ENCODE measurements around the gene MYO5B. TPM values are rescaled to one million over a fixed set of nuclear protein-coding genes. Genes with fewer than 3 reads are reported as not detected.

MYO5B gene
- total and polyA plus RNA-seq, 9 of the 15 experiments (the other 6 are each of a cell fraction or from before 2014, with no cell fraction given), result 0.07 to 0.42 (median 0.28) TPM

GRCh38 chr18:50111398-50111797, 83.5 kb downstream of the MYO5B start:
- H3K36me3 ChIP-seq (ENCODE audit: control insufficient read depth, insufficient read depth, low read length), result no peaks in the 10 kb centered on the region
- BruUV-seq (replicated peaks), result no TSS peak
- no peak overlapping the region for H3K27ac ChIP-seq (ENCODE audit: extremely low read depth, low read depth, low read length)
- H3K4me3 ChIP-seq, result no peak overlapping the region
- no peaks in the 10 kb centered on the region for H3K4me1 ChIP-seq (replicated peaks in 1 of 2; ENCODE audit: control insufficient read depth in 2 of 2, insufficient read depth in 2 of 2, low read length in 2 of 2)
- intact Hi-C loops (cut with micrococcal nuclease), result no loop called here
- ChIA-PET CTCF (ENCODE audit: low intra/inter-chr PET ratio) (no interaction called here), POLR2A (no interaction called here)
- ATAC-seq, result no peak
- TF ChIP-seq ELF2 (CRISPR knock-in tag; IDR thresholded peaks at IDR 0.05), result no peak
- TF ChIP-seq NRF1 (conservative IDR thresholded peaks at IDR 0.05 in 1 of 2, IDR thresholded peaks at IDR 0.05 in 1 of 2), result no peak
- no peak for TF ChIP-seq TCF7 (IDR thresholded peaks at IDR 0.05; ENCODE audit: borderline replicate concordance)
- no peak for TF ChIP-seq ZFP91 (CRISPR knock-in tag; IDR thresholded peaks at IDR 0.05)
- TF ChIP-seq GATAD2A (IDR thresholded peaks at IDR 0.05), result no peak
- TF ChIP-seq ZC3H8 (IDR thresholded peaks at IDR 0.05), result no peak
- TF ChIP-seq PHF21A (IDR thresholded peaks at IDR 0.05; ENCODE audit: borderline replicate concordance, low read depth), result no peak
- no peak for TF ChIP-seq POLR2G (IDR thresholded peaks at IDR 0.05; ENCODE audit: low read depth, low read length)
- TF ChIP-seq, protein P1, sequence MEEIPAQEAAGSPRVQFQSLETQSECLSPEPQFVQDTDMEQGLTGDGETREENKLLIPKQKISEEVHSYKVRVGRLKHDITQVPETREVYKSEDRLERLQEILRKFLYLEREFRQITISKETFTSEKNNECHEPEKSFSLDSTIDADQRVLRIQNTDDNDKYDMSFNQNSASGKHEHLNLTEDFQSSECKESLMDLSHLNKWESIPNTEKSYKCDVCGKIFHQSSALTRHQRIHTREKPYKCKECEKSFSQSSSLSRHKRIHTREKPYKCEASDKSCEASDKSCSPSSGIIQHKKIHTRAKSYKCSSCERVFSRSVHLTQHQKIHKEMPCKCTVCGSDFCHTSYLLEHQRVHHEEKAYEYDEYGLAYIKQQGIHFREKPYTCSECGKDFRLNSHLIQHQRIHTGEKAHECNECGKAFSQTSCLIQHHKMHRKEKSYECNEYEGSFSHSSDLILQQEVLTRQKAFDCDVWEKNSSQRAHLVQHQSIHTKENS (CRISPR knock-in tag; IDR thresholded peaks at IDR 0.05), result no peak
- TF ChIP-seq GTF2A2 (tag; IDR thresholded peaks at IDR 0.05), result no peak
- TF ChIP-seq MITF (IDR thresholded peaks at IDR 0.05), result no peak
- in situ Hi-C loops (cut with MboI), result no loop called here
- no peak overlapping the region for H2AFZ ChIP-seq (ENCODE audit: low read depth, low read length)
- no peaks in the 10 kb centered on the region for H3K9me3 ChIP-seq (replicated peaks; ENCODE audit: control insufficient read depth, insufficient read depth, low read depth, low read length)
- no peak overlapping the region for H3K9ac ChIP-seq (ENCODE audit: insufficient read depth in 1 of 2, low read depth in 2 of 2, low read length in 2 of 2)
- H3K27me3 ChIP-seq (ENCODE audit: control insufficient read depth in 2 of 2, insufficient read depth in 2 of 2, low read length in 2 of 2), result peaks cover 0 to 6% of the 10 kb centered on the region in 2 experiments; a peak in 1 of 5 replicates
- no peaks in the 10 kb centered on the region for H3K9me1 ChIP-seq (ENCODE audit: control insufficient read depth, insufficient read depth, low read length)
- DNase-seq (ENCODE audit: extremely low read depth in 1 of 4, low spot score in 3 of 4), result no peak
- H3K4me2 ChIP-seq (ENCODE audit: insufficient read depth, low read length), result no peak overlapping the region
- no peaks in the 10 kb centered on the region for H4K20me1 ChIP-seq (replicated peaks; ENCODE audit: control insufficient read depth, insufficient read depth, low read length)
- no peak for FAIRE-seq
- 0% methylated on average over 1 of the region's 1 CpG for WGBS (ENCODE audit: insufficient coverage, low coverage, missing lambda C conversion rate)
- H3K79me2 ChIP-seq (ENCODE audit: control insufficient read depth, insufficient read depth, low read length), result no peaks in the 10 kb centered on the region
